B cell (primary cell): Measurements from ENCODE around the gene RANBP3.

Source experiments
- EZH2 ChIP-seq: IDR thresholded peaks from 2 replicates; pipeline ENCODE4 v1.6.1; 2012; ENCODE audit warnings: borderline replicate concordance, low read depth, mild to moderate bottlenecking, moderate library complexity, low read length; ENCODE audit not compliant: insufficient read depth, poor library complexity, severe bottlenecking
- TF ChIP-seq, protein P1 (sequence below): fragments of 200-600 bp; IDR thresholded peaks from one replicate; pipeline ENCODE4 v1.8.0; 2022; ENCODE audit warnings: antibody characterized with exemption, mild to moderate bottlenecking

DNA sequence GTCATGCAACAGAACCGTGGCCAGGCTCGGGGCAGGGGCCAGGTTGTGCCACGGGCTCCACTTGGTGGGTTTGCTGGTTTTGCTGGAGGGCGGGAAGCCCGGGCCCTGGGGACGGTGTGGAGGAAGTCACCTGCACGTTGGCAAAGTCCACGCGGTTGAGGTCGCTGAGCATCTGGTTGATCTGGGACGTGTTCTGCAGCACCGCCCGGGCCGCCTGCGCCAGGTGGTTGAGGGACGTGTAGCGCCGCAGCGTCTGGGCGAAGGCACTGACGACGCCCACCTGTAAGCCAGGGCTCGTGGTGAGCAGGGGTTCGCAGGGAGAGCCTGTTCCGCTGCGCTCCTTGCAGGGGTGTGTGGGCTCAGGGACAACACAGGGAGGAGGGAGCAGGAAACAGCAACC is 24.7 kb upstream of the RANBP3 start:
- TF ChIP-seq, protein P1, sequence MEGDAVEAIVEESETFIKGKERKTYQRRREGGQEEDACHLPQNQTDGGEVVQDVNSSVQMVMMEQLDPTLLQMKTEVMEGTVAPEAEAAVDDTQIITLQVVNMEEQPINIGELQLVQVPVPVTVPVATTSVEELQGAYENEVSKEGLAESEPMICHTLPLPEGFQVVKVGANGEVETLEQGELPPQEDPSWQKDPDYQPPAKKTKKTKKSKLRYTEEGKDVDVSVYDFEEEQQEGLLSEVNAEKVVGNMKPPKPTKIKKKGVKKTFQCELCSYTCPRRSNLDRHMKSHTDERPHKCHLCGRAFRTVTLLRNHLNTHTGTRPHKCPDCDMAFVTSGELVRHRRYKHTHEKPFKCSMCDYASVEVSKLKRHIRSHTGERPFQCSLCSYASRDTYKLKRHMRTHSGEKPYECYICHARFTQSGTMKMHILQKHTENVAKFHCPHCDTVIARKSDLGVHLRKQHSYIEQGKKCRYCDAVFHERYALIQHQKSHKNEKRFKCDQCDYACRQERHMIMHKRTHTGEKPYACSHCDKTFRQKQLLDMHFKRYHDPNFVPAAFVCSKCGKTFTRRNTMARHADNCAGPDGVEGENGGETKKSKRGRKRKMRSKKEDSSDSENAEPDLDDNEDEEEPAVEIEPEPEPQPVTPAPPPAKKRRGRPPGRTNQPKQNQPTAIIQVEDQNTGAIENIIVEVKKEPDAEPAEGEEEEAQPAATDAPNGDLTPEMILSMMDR = no peak
- no peak for TF ChIP-seq EZH2
